Thyroid gland (tissue), 4 donors: ENCODE results near the gene AGT. TPM values are rescaled to one million over a fixed set of nuclear protein-coding genes. Genes with fewer than 3 reads are reported as not detected.

Experiments
- DNase-seq, 2 donors: peaks; one replicate each; pipeline ENCODE4 v3.0.0-alpha.2; 2019
- H3K27ac ChIP-seq, 3 donors: fragments of 200-600 bp; sonication (generic); 1 replicate in 2 of 3; 2 replicates in 1 of 3; pipeline ENCODE4 v1.5.1; 2016 to 2019; ENCODE audit warnings: mild to moderate bottlenecking in 1 of 3, moderate library complexity in 1 of 3
- H3K27me3 ChIP-seq: fragments of 200-600 bp; sonication (generic); one replicate; pipeline ENCODE4 v1.5.1; 2019
- H3K36me3 ChIP-seq, 2 donors: fragments of 200-600 bp; sonication (generic); one replicate each; pipeline ENCODE4 v1.5.1; 2016 to 2019
- H3K4me1 ChIP-seq, 2 donors: fragments of 200-600 bp; sonication (generic); one replicate each; pipeline ENCODE4 v1.5.1; 2017 to 2019
- H3K4me3 ChIP-seq, 3 donors: fragments of 200-600 bp; sonication (generic); replicated peaks in 1 of 3; 1 replicate in 2 of 3; 2 replicates in 1 of 3; pipeline ENCODE4 v1.5.1; 2016; ENCODE audit warnings: mild to moderate bottlenecking in 1 of 3
- H3K9me3 ChIP-seq: fragments of 200-600 bp; sonication (generic); one replicate; pipeline ENCODE4 v1.5.1; 2017
- POLR2A ChIP-seq, 2 donors: fragments of 450-650 bp; IDR thresholded peaks; one replicate each; pipeline ENCODE4 v1.6.1; 2017; ENCODE audit warnings: antibody characterized with exemption in 2 of 2, mild to moderate bottlenecking in 2 of 2, moderate library complexity in 1 of 2
- WGBS, 2 donors: methylation state at CpG; one replicate each; pipeline ENCODE4 v1.1.5; 2017; 5-methylcytosine and 5-hydroxymethylcytosine counted together
- intact Hi-C: fragments of 100-400 bp; cut with DNase I; formaldehyde crosslinking; loops from one replicate; pipeline ENCODE4 v1.15.1; 2023
- total RNA-seq, 4 donors: library from RNA; depleted of rRNA; stranded (reverse); fragments of >200 nt; gene quantifications; one replicate each; pipeline ENCODE4 v1.2.3, GENCODE V29; 2016
- TF ChIP-seq, protein P1 (sequence below), 6 experiments: fragments of 200-600 bp in 3 of 6; fragments of 450-650 bp in 3 of 6; sonication (generic) in 3 of 6; IDR thresholded peaks; one replicate each; pipeline ENCODE4 v1.5.1; 2016 to 2019; ENCODE audit warnings: antibody characterized with exemption in 6 of 6, mild to moderate bottlenecking in 2 of 6, inconsistent platforms in 1 of 6, moderate library complexity in 1 of 6

Gene AGT
- total RNA-seq, 4 donors from 2014 or later: 4.0 to 14.4 (median 8.7) TPM

DNA sequence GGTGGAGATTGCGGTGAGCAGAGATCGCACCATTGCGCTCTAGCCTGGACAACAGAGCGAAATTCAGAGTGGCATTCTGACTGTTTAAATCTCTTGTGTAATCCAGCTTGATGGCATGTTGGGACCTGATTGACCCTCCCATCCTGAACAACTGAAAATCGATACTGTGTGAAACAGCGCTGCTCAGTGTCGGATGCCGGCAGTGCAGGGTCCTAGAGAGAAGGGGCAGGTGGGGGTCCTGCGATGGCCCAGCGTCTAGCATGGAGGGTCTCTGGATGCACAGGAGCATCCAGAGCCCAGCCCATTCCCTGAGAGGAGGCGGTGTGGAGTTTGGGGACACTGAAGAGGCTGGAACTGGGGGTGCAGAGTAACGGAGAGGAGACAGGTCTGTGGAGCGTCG is 15.8 kb downstream of the AGT start:
- Histone ChIP-seq H3K4me3 (no peak overlapping the region), H3K4me1 (no peaks in the 10 kb centered on the region), H3K9me3 (no peaks in the 10 kb centered on the region), H3K36me3 (peaks cover 10 to 13% of the 10 kb centered on the region in 2 donors), H3K27me3 (no peaks in the 10 kb centered on the region), H3K27ac (no peak overlapping the region)
- intact Hi-C loops: no loop called here
- no peak for TF ChIP-seq POLR2A (IDR thresholded peaks at IDR 0.05)
- TF ChIP-seq, protein P1, sequence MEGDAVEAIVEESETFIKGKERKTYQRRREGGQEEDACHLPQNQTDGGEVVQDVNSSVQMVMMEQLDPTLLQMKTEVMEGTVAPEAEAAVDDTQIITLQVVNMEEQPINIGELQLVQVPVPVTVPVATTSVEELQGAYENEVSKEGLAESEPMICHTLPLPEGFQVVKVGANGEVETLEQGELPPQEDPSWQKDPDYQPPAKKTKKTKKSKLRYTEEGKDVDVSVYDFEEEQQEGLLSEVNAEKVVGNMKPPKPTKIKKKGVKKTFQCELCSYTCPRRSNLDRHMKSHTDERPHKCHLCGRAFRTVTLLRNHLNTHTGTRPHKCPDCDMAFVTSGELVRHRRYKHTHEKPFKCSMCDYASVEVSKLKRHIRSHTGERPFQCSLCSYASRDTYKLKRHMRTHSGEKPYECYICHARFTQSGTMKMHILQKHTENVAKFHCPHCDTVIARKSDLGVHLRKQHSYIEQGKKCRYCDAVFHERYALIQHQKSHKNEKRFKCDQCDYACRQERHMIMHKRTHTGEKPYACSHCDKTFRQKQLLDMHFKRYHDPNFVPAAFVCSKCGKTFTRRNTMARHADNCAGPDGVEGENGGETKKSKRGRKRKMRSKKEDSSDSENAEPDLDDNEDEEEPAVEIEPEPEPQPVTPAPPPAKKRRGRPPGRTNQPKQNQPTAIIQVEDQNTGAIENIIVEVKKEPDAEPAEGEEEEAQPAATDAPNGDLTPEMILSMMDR (IDR thresholded peaks at IDR 0.05): no peak
- DNase-seq: no peak
- 88 to 90% methylated on average over 14 of the region's 14 CpGs for WGBS, 2 donors

DNA sequence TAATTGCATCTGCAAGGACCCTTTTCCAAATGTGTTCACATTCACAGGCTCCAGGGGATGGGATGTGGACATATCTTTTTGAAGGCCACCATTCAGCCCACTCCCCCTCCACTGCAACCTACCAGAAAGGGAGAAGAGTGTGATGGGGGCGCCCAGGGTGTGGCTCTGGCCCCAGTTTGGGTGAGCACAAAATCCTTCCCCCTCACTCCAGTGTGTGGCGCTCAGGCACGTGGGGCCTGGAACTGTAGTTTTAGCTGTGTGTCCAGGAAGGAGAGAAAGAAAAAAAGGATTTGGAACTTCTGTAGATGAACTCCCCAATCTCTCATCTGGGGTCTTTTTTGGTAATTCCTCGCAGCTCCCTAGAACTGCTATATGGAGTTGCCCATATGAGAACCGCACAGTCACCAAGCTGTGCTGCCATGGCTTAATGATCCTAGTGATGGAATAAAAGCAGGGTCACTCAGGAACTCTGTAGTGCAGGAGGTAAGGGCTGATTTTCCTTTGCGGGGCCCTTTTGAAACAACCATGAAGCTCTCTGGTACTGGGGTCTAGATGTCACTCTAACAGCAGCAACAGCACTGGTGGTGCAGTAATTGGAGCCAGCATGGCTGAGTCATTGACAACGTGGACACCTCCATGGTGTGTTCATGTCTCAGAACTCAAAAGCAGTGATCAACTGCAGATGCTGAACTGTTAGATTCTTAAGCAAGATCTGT is 17.0 kb downstream of the AGT start:
- Histone ChIP-seq H3K4me1 (no peaks in the 10 kb centered on the region), H3K9me3 (no peaks in the 10 kb centered on the region), H3K27me3 (no peaks in the 10 kb centered on the region), H3K36me3 (peaks cover 14 to 24% of the 10 kb centered on the region in 2 donors), H3K4me3 (no peak overlapping the region), H3K27ac (no peak overlapping the region)
- DNase-seq: no peak
- intact Hi-C loops: no loop called here
- no peak for TF ChIP-seq POLR2A (IDR thresholded peaks at IDR 0.05)
- TF ChIP-seq, protein P1 (IDR thresholded peaks at IDR 0.05): no peak
- 78 to 83% methylated on average over 7 of the region's 7 CpGs for WGBS, 2 donors

DNA sequence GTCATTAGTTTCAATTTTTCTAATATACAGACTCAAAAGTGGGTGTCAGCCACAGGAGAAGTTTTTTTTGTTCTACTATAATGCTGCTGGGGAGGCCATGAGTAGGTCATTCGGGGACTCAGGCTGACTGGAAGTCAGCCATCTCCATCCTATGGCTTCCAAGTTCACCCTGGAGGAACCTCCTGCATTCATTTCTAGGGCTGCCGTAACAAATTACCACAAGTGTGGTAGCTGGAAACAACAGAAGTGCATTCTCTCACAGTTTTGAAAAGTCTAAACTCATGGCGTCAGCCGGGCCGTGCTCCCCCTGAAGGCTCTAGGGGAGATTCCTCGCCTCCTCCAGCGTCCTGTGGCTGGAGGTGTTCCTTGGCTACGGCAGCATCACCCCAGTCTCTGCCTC is 17.7 kb downstream of the AGT start:
- 70 to 76% methylated on average over 6 to 8 of the region's 8 CpGs for WGBS, 2 donors
- no peaks in the 10 kb centered on the region for H3K4me1 ChIP-seq
- TF ChIP-seq POLR2A (IDR thresholded peaks at IDR 0.05): no peak
- TF ChIP-seq, protein P1 (IDR thresholded peaks at IDR 0.05): no peak
- H3K4me3 ChIP-seq: no peak overlapping the region
- no peak for DNase-seq
- intact Hi-C loops: no loop called here
- H3K27me3 ChIP-seq: no peaks in the 10 kb centered on the region
- no peaks in the 10 kb centered on the region for H3K9me3 ChIP-seq
- H3K36me3 ChIP-seq: peaks cover 21 to 30% of the 10 kb centered on the region in 2 donors
- no peak overlapping the region for H3K27ac ChIP-seq

DNA sequence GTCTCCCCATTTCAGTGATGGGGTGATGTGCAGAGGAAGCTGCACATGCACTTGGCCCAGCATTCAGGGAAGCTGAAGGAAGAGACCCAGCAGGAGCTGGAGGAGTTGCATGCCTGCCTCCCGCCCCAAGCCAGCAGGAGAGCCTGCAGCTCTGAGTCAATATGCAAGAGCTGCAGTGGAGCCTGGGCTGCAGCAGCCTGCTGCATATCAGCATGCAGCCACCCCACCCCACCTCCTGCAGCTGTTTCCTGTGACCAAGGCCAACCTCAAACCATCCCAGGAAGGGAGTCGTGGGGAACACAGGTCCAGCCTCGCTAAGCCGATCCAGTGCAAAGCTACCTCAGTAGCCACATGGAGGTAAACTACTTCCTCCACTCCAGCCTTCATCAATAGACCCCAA is 18.9 kb downstream of the AGT start:
- WGBS, 2 donors: 63 to 76% methylated on average over 3 to 4 of the region's 4 CpGs
- Histone ChIP-seq H3K4me1 (no peaks in the 10 kb centered on the region), H3K27ac (no peak overlapping the region), H3K36me3 (peaks cover 26 to 43% of the 10 kb centered on the region in 2 donors), H3K27me3 (no peaks in the 10 kb centered on the region), H3K9me3 (no peaks in the 10 kb centered on the region), H3K4me3 (no peak overlapping the region)
- DNase-seq: no peak
- TF ChIP-seq, protein P1 (IDR thresholded peaks at IDR 0.05): no peak
- TF ChIP-seq POLR2A (IDR thresholded peaks at IDR 0.05): no peak
- intact Hi-C loops: no loop called here

DNA sequence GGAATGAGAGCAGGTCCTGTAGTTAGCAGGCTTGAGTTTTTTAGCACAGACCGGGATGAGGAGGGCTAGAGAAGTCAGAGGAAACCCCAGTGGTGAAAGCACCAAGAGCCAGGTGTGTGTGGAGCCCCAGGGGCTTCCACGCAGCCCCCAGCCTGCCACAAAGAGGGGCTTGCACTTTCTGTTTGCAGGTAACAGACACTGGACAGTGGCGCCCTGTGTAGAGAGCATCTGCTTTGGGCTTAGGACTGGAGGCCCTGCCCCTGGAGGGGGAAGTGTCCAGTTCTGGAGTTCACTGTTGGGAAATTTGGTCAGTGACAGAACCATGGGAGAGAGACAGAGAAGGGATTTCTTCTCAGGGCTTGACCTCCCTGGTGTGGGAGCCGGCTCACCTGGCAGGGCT is 19.5 kb downstream of the AGT start:
- H3K9me3 ChIP-seq: no peaks in the 10 kb centered on the region
- TF ChIP-seq, protein P1 (IDR thresholded peaks at IDR 0.05): no peak
- no peak for TF ChIP-seq POLR2A (IDR thresholded peaks at IDR 0.05)
- 86 to 91% methylated on average over 4 of the region's 4 CpGs for WGBS, 2 donors
- intact Hi-C loops: no loop called here
- H3K4me3 ChIP-seq: no peak overlapping the region
- no peak overlapping the region for H3K27ac ChIP-seq
- H3K27me3 ChIP-seq: no peaks in the 10 kb centered on the region
- peaks cover 27 to 48% of the 10 kb centered on the region in 2 donors for H3K36me3 ChIP-seq
- DNase-seq: no peak
- H3K4me1 ChIP-seq: no peaks in the 10 kb centered on the region
